ENCODE results near the gene CHST1. TPM values are rescaled to one million over a fixed set of nuclear protein-coding genes. Genes with fewer than 3 reads are reported as not detected.
A peak's percentile ranks its signal among the peaks of the same experiment; 100 is the strongest.

Gene CHST1
- polyA plus RNA-seq, 3 donors, result not detected

DNA sequence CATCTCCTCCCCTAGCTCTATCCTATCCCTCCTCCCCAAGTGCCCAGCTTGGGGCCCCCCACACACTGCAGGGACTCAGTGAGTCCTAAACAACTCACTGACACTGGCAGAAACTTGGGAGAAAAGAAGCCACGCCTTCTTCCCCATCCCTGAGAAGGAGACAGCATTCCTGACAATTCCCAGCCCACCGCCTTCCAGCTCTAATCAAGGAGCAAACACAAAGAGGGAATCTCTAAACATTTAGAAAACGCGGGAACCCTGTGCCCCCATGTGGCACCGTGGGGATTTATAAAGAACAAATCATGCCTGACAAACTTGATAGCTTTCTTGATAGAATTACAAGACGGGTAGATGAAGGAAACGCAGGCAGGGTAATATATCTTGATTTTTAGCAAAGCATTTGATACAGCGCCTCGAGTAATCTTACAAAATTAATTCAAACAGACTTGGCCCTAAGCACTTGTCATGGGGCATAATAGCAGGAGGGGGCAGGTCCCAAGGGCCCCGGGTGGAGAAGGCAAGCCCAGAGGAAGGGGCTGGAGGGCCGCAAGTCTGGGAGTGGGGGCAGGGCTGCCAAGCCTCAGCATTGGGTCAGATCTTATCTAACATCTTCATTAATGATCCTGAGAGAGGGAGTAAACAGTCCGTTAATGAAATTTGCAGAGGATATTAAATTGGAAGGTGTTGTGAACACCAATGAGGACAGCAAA, 4.5 kb downstream of the CHST1 start:
- no peaks in the 10 kb centered on the region for H3K36me3 Mint-ChIP-seq
- H3K9ac ChIP-seq (ENCODE audit: insufficient read depth, low read length, poor library complexity, severe bottlenecking), result no peak overlapping the region
- H3K4me1 Mint-ChIP-seq, result peaks cover 6% of the 10 kb centered on the region
- no peak overlapping the region for H3K27ac ChIP-seq (ENCODE audit: low read depth in 1 of 2, low read length in 2 of 2)
- peaks cover 4 to 10% of the 10 kb centered on the region in 2 donors for H3K4me1 ChIP-seq (ENCODE audit: control insufficient read depth in 1 of 2, insufficient read depth in 2 of 2, low read length in 2 of 2)
- no peak overlapping the region for H3K27ac Mint-ChIP-seq
- no peak for DNase-seq
- TF ChIP-seq, protein P1, sequence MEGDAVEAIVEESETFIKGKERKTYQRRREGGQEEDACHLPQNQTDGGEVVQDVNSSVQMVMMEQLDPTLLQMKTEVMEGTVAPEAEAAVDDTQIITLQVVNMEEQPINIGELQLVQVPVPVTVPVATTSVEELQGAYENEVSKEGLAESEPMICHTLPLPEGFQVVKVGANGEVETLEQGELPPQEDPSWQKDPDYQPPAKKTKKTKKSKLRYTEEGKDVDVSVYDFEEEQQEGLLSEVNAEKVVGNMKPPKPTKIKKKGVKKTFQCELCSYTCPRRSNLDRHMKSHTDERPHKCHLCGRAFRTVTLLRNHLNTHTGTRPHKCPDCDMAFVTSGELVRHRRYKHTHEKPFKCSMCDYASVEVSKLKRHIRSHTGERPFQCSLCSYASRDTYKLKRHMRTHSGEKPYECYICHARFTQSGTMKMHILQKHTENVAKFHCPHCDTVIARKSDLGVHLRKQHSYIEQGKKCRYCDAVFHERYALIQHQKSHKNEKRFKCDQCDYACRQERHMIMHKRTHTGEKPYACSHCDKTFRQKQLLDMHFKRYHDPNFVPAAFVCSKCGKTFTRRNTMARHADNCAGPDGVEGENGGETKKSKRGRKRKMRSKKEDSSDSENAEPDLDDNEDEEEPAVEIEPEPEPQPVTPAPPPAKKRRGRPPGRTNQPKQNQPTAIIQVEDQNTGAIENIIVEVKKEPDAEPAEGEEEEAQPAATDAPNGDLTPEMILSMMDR (IDR thresholded peaks at IDR 0.05), result no peak
- peak overlapping the region in 1 of 2 donors; percentile 65 for H3K4me3 Mint-ChIP-seq
- peaks cover 0 to 4% (median 1%) of the 10 kb centered on the region in 7 donors for H3K9me3 Mint-ChIP-seq
- H3K36me3 ChIP-seq (replicated peaks in 1 of 2; ENCODE audit: control insufficient read depth in 1 of 2, insufficient read depth in 2 of 2, low read length in 2 of 2), result no peaks in the 10 kb centered on the region
- intact Hi-C loops (cut with micrococcal nuclease), result no loop called here
- H3K9me3 ChIP-seq (replicated peaks in 1 of 2; ENCODE audit: control insufficient read depth in 1 of 2, insufficient read depth in 1 of 2, low read length in 2 of 2), result peaks cover 0 to 1% of the 10 kb centered on the region in 2 donors
- no peak overlapping the region for H3K4me3 ChIP-seq (replicated peaks in 1 of 3; ENCODE audit: low read depth in 2 of 3, low read length in 3 of 3)
- 65% methylated on average over 5 of the region's 12 CpGs for WGBS (ENCODE audit: insufficient coverage)
- H4K20me1 ChIP-seq (ENCODE audit: insufficient read depth, low read length), result no peaks in the 10 kb centered on the region
- no peak overlapping the region for H2AFZ ChIP-seq (ENCODE audit: insufficient read depth, low read depth, low read length, poor library complexity, severe bottlenecking)
- peaks cover 30 to 78% of the 10 kb centered on the region in 2 donors for H3K27me3 ChIP-seq (ENCODE audit: control insufficient read depth in 2 of 2, insufficient read depth in 2 of 2, low read length in 2 of 2)
- H3K4me2 ChIP-seq (replicated peaks; ENCODE audit: extremely low read depth, low read length, poor library complexity, severe bottlenecking), result no peak overlapping the region
- peaks cover 66 to 79% (median 74%) of the 10 kb centered on the region in 3 donors for H3K27me3 Mint-ChIP-seq (ENCODE audit: low read depth in 3 of 3)
- no peaks in the 10 kb centered on the region for H3K79me2 ChIP-seq (ENCODE audit: insufficient read depth, low read length)

DNA sequence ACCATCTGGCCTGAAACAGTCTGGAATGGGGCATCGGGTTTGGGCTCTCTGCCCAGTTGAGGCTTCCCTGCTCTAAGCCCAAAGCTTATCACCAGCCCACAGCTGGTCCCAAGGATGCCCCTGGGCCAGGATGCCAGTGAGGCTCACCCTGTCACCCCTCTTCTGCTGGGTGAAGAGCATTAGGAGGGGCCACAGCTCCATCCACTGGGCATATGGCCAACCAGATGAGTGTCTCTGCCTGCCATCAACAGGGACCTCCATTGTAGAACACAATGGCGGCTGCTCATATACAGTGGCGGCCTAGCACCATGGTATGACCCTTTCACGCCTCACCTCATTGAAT, 5.6 kb downstream of the CHST1 start:
- no peak overlapping the region for H3K4me3 Mint-ChIP-seq
- H3K4me2 ChIP-seq (replicated peaks; ENCODE audit: extremely low read depth, low read length, poor library complexity, severe bottlenecking), result no peak overlapping the region
- peaks cover 7% of the 10 kb centered on the region for H3K4me1 Mint-ChIP-seq
- no peaks in the 10 kb centered on the region for H4K20me1 ChIP-seq (ENCODE audit: insufficient read depth, low read length)
- no peak for DNase-seq
- TF ChIP-seq, protein P1 (IDR thresholded peaks at IDR 0.05), result no peak
- H3K4me1 ChIP-seq (ENCODE audit: control insufficient read depth in 1 of 2, insufficient read depth in 2 of 2, low read length in 2 of 2), result peaks cover 4 to 6% of the 10 kb centered on the region in 2 donors
- no peaks in the 10 kb centered on the region for H3K79me2 ChIP-seq (ENCODE audit: insufficient read depth, low read length)
- no peak overlapping the region for H3K27ac ChIP-seq (ENCODE audit: low read depth in 1 of 2, low read length in 2 of 2)
- H3K27me3 ChIP-seq (ENCODE audit: control insufficient read depth in 2 of 2, insufficient read depth in 2 of 2, low read length in 2 of 2), result peaks cover 28 to 79% of the 10 kb centered on the region in 2 donors
- H2AFZ ChIP-seq (ENCODE audit: insufficient read depth, low read depth, low read length, poor library complexity, severe bottlenecking), result no peak overlapping the region
- WGBS (ENCODE audit: insufficient coverage), result 17% methylated on average over 1 of the region's 4 CpGs
- no peak overlapping the region for H3K9ac ChIP-seq (ENCODE audit: insufficient read depth, low read length, poor library complexity, severe bottlenecking)
- H3K9me3 Mint-ChIP-seq, result peaks cover 0 to 4% (median 1%) of the 10 kb centered on the region in 7 donors
- no peak overlapping the region for H3K4me3 ChIP-seq (replicated peaks in 1 of 3; ENCODE audit: low read depth in 2 of 3, low read length in 3 of 3)
- no peaks in the 10 kb centered on the region for H3K36me3 Mint-ChIP-seq
- no peak overlapping the region for H3K27ac Mint-ChIP-seq
- no peaks in the 10 kb centered on the region for H3K36me3 ChIP-seq (replicated peaks in 1 of 2; ENCODE audit: control insufficient read depth in 1 of 2, insufficient read depth in 2 of 2, low read length in 2 of 2)
- H3K27me3 Mint-ChIP-seq (ENCODE audit: low read depth in 3 of 3), result peaks cover 65 to 77% (median 71%) of the 10 kb centered on the region in 3 donors
- intact Hi-C loops (cut with micrococcal nuclease), result no loop called here
- no peaks in the 10 kb centered on the region for H3K9me3 ChIP-seq (replicated peaks in 1 of 2; ENCODE audit: control insufficient read depth in 1 of 2, insufficient read depth in 1 of 2, low read length in 2 of 2)
